Measurements from ENCODE around the gene STUB1. TPM values are rescaled to one million over a fixed set of nuclear protein-coding genes. Genes with fewer than 3 reads are reported as not detected.
A peak's percentile ranks its signal among the peaks of the same experiment; 100 is the strongest.

The STUB1 gene
- total RNA-seq, 1 experiment from 2014 or later, result 102 TPM

GRCh38 chr16:709566-710499 is 29.6 kb downstream of the STUB1 start:
- Mint-ChIP-seq H3K9me3 (peaks cover 0 to 2% of the 10 kb centered on the region in 2 experiments; a peak in 2 of 5 replicates), H3K4me3 (no peak overlapping the region), H3K27ac (no peak overlapping the region), H3K4me1 (peaks cover 3 to 10% of the 10 kb centered on the region in 2 experiments; a peak in 3 of 4 replicates), H3K27me3 (ENCODE audit: low read depth) (peaks cover 78% of the 10 kb centered on the region), H3K36me3 (ENCODE audit: insufficient read depth in 1 of 3, low read depth in 3 of 3) (no peaks in the 10 kb centered on the region)
- H3K27ac ChIP-seq (ENCODE audit: insufficient read length, low read depth, low read length), result no peak overlapping the region
- H2BK15ac ChIP-seq (ENCODE audit: low read depth, low read length), result no peak overlapping the region
- H3K27me3 ChIP-seq (ENCODE audit: insufficient read depth, low read length), result peaks cover 21% of the 10 kb centered on the region; the same call in 1 of the 2 replicates
- peaks cover 4% of the 10 kb centered on the region for H3K23me2 ChIP-seq (ENCODE audit: insufficient read length, low read depth, low read length, poor library complexity, severe bottlenecking)
- no peaks in the 10 kb centered on the region for H3K79me2 ChIP-seq (ENCODE audit: insufficient read depth, low read length)
- H2BK20ac ChIP-seq (ENCODE audit: low read depth, low read length, poor library complexity, severe bottlenecking), result no peak overlapping the region
- no peak overlapping the region for H3K56ac ChIP-seq (ENCODE audit: insufficient read length, low read depth, low read length)
- no peak overlapping the region for H2BK12ac ChIP-seq (ENCODE audit: insufficient read length, low read depth, low read length)
- no peak for TF ChIP-seq CTCF (conservative IDR thresholded peaks at IDR 0.05)
- H3K14ac ChIP-seq (ENCODE audit: insufficient read depth, low read length), result peak overlapping the region; percentile 43; the same call in 1 of the 2 replicates
- H2AK5ac ChIP-seq (ENCODE audit: insufficient read length, low read length), result no peak overlapping the region
- H3K4me1 ChIP-seq (ENCODE audit: insufficient read depth, low read length), result no peaks in the 10 kb centered on the region
- DNase-seq, result peak; percentile 50
- no peak overlapping the region for H2BK5ac ChIP-seq (ENCODE audit: insufficient read length, low read length)
- no peak overlapping the region; the same call in 1 of the 2 replicates for H3K4ac ChIP-seq (ENCODE audit: low read depth, low read length)
- no peak overlapping the region for H4K8ac ChIP-seq (replicated peaks; ENCODE audit: insufficient read length, low read depth, low read length)
- no peaks in the 10 kb centered on the region for H4K20me1 ChIP-seq (ENCODE audit: control insufficient read depth, insufficient read depth, insufficient read length)
- no peak overlapping the region for H4K91ac ChIP-seq (ENCODE audit: insufficient read length, low read depth, low read length)
- H2AFZ ChIP-seq (ENCODE audit: low read length), result no peak overlapping the region
- no peak overlapping the region for H3K4me2 ChIP-seq (ENCODE audit: insufficient read depth, insufficient read length, low read length)
- H3K9me3 ChIP-seq (ENCODE audit: control insufficient read depth, low read depth, low read length), result no peaks in the 10 kb centered on the region
- H3K79me1 ChIP-seq (ENCODE audit: insufficient read depth, low read depth, low read length, poor library complexity, severe bottlenecking), result no peaks in the 10 kb centered on the region
- H3T11ph ChIP-seq (ENCODE audit: low read length), result no peak overlapping the region
- WGBS (ENCODE audit: extremely low coverage, insufficient read length, low lambda C conversion rate), result no CpG with 5 or more reads among the region's 30 CpGs
- H3K23ac ChIP-seq (ENCODE audit: insufficient read length, low read depth, low read length), result no peak overlapping the region
- H4K5ac ChIP-seq (ENCODE audit: insufficient read length, low read depth, low read length), result no peak overlapping the region
- no peak overlapping the region for H3K9ac ChIP-seq (ENCODE audit: extremely low read depth, insufficient read length, low read length)
- H3K18ac ChIP-seq (ENCODE audit: insufficient read length, low read depth, low read length), result peak overlapping the region; percentile 68
- H2BK120ac ChIP-seq (ENCODE audit: low read depth, low read length, poor library complexity, severe bottlenecking), result no peak overlapping the region

All from H9 (cell line).